Glomerular visceral epithelial cell (primary cell): ENCODE results near the gene PPP6R2.
A peak's percentile ranks its signal among the peaks of the same experiment; 100 is the strongest.
"Not testable (repeated sequence)": the region's sequence is repeated elsewhere in the genome, so short reads cannot be mapped to it uniquely, and the experiment has no call there.

Source experiments
- DNase-seq: peaks from one replicate; pipeline ENCODE4 v3.0.0-alpha.2; 2016; ENCODE audit errors: extremely low spot score

PPP6R2 gene

GRCh38 chr22:50339945-50340879, 2.9 kb upstream of the PPP6R2 start:
- DNase-seq, result no peak

- DNase-seq, result peak; percentile 88
Measured at GRCh38 chr22:50341977-50342650, 1.0 kb upstream of the PPP6R2 start.

GRCh38 chr22:50343541-50343935, 411 bp downstream of the PPP6R2 start:
- no peak for DNase-seq

GRCh38 chr22:50346470-50346869, 3.3 kb downstream of the PPP6R2 start:
- no peak for DNase-seq

- no peak for DNase-seq
Measured at GRCh38 chr22:50347157-50347556, 4.0 kb downstream of the PPP6R2 start.

- no peak for DNase-seq
Measured at GRCh38 chr22:50348058-50348457, 4.9 kb downstream of the PPP6R2 start.

- DNase-seq, result no peak
Measured at GRCh38 chr22:50356186-50356585, 13.1 kb downstream of the PPP6R2 start.

- DNase-seq, result no peak
Measured at GRCh38 chr22:50357222-50357621, 14.1 kb downstream of the PPP6R2 start.

GRCh38 chr22:50357756-50358155, 14.6 kb downstream of the PPP6R2 start:
- DNase-seq, result no peak

- no peak for DNase-seq
Measured at GRCh38 chr22:50360578-50360977, 17.5 kb downstream of the PPP6R2 start.

GRCh38 chr22:50361222-50361621, 18.1 kb downstream of the PPP6R2 start:
- no peak for DNase-seq

- no peak for DNase-seq
Measured at GRCh38 chr22:50361688-50362087, 18.6 kb downstream of the PPP6R2 start.

- DNase-seq, result no peak
Measured at GRCh38 chr22:50363166-50363802, 20.2 kb downstream of the PPP6R2 start.

- not testable (repeated sequence) for DNase-seq
Measured at GRCh38 chr22:50363803-50364194, 20.7 kb downstream of the PPP6R2 start.

- no peak for DNase-seq
Measured at GRCh38 chr22:50367778-50368500, 24.8 kb downstream of the PPP6R2 start.

GRCh38 chr22:50371101-50371648, 28.0 kb downstream of the PPP6R2 start:
- DNase-seq, result no peak

- DNase-seq, result no peak
Measured at GRCh38 chr22:50376085-50376651, 33.0 kb downstream of the PPP6R2 start.

- DNase-seq, result not testable (repeated sequence)
Measured at GRCh38 chr22:50381021-50381555, 38.0 kb downstream of the PPP6R2 start.

- DNase-seq, result no peak
Measured at GRCh38 chr22:50396751-50397370, 53.7 kb downstream of the PPP6R2 start.

GRCh38 chr22:50397371-50398060, 54.4 kb downstream of the PPP6R2 start:
- DNase-seq, result not testable (repeated sequence)
